Measurements from ENCODE around the gene SRM.

The SRM gene

DNA sequence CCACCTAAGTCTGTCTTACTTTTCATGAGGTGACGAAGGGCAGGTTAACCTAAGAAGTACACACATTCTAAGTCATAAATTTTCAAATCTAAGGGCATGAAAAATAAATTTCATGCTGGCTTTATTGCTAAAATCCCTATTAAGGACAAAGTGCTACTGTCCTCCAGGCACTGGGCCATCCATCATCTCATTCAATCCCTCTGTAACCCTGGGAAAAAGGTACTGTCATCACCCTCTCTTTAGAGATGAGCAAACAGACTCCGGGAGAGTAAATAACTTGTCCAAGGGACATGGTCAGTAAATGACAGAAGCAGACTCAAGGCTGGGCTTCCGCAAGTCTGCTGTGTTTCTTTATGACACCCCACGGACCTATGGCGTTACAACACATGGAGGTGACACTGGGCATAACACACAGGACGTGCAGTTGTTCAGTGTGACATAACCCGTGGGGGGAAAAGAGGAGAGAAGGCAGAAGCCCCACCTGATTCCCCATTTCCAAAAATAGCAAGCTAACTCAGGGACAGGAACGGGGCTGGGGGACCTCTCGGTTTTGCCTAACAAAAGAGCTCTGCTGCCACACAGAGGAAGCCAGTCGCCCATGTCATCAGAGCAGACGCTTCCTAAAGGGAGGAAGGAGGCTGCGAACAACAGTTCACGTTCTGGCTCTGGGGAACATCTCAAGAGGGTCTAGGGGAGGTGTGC is 12.5 kb upstream of the SRM start:
- no peak overlapping the region for H3K4me3 ChIP-seq (ENCODE audit: low read depth, low read length)
- TF ChIP-seq MAX (IDR thresholded peaks at IDR 0.05; ENCODE audit: low read depth, low read length) (no peak), CTCF (IDR thresholded peaks at IDR 0.05; ENCODE audit: low read depth, low read length) (no peak), MYC (IDR thresholded peaks at IDR 0.05; ENCODE audit: low read depth, low read length) (no peak), POLR2A (IDR thresholded peaks at IDR 0.05; ENCODE audit: extremely low read depth, insufficient read length) (no peak)
- no peak for DNase-seq (ENCODE audit: low read depth)

- no peak for TF ChIP-seq MAX (IDR thresholded peaks at IDR 0.05; ENCODE audit: low read depth, low read length)
- TF ChIP-seq POLR2A (IDR thresholded peaks at IDR 0.05; ENCODE audit: extremely low read depth, insufficient read length): no peak
- TF ChIP-seq MYC (IDR thresholded peaks at IDR 0.05; ENCODE audit: low read depth, low read length): no peak
- no peak for TF ChIP-seq CTCF (IDR thresholded peaks at IDR 0.05; ENCODE audit: low read depth, low read length)
- H3K4me3 ChIP-seq (ENCODE audit: low read depth, low read length): no peak overlapping the region
- DNase-seq (ENCODE audit: low read depth): no peak
Observed at GRCh38 chr1:11071463-11072215, 11.8 kb upstream of the SRM start.

GRCh38 chr1:11070876-11071275 is 11.1 kb upstream of the SRM start:
- no peak for TF ChIP-seq MAX (IDR thresholded peaks at IDR 0.05; ENCODE audit: low read depth, low read length)
- TF ChIP-seq MYC (IDR thresholded peaks at IDR 0.05; ENCODE audit: low read depth, low read length): no peak
- no peak for TF ChIP-seq POLR2A (IDR thresholded peaks at IDR 0.05; ENCODE audit: extremely low read depth, insufficient read length)
- no peak for TF ChIP-seq CTCF (IDR thresholded peaks at IDR 0.05; ENCODE audit: low read depth, low read length)
- DNase-seq (ENCODE audit: low read depth): no peak
- H3K4me3 ChIP-seq (ENCODE audit: low read depth, low read length): no peak overlapping the region

DNA sequence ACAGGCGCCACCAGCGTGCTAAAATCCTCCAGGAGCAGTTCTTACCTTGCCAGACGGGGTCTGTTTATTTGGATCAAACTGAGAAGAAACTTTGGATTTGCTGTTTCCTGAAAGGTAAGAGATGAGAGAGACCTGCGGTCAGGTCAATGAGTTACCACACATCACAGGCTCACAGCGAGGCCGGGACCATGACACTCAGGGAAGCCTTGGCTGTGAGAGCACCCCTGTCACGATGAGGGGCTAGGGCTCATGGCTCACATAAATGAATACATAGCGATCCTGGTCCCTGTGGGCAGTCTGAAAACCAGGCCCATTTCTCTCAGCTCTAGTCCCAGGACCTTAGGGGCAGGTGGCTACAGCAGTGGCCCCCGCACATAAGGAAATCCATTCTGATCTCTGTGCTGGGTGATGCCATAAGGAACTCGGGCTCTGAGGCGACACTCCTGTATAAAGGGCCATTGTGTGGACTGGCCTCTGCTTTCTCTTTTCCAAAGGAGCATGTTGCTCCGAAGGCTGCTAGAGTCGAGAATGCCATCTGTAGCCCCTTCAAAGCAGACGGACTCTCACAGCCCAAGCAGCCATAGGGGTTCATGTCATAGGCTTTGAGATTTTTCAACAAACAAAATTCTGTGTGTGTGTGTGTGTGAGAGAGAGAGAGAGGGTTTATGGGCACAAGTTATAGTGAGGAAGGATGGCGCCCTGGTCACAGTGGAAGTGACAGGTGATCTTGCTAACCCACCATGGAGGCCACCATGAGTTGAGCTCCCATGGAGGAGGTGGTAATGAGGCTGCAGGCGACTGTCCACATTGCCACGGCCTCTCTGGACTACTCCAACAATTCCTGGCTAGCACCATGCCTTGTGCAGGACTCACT is 9.0 kb upstream of the SRM start:
- no peak overlapping the region for H3K4me3 ChIP-seq (ENCODE audit: low read depth, low read length)

More for the DNA sequence above, 9.0 kb upstream of the SRM start:
- DNase-seq (ENCODE audit: low read depth): no peak
- no peak for TF ChIP-seq POLR2A (IDR thresholded peaks at IDR 0.05; ENCODE audit: extremely low read depth, insufficient read length)
- no peak for TF ChIP-seq CTCF (IDR thresholded peaks at IDR 0.05; ENCODE audit: low read depth, low read length)
- TF ChIP-seq MAX (IDR thresholded peaks at IDR 0.05; ENCODE audit: low read depth, low read length): no peak
- TF ChIP-seq MYC (IDR thresholded peaks at IDR 0.05; ENCODE audit: low read depth, low read length): no peak
